Fibroblast of peridontal ligament (primary cell): ENCODE results near the gene KCNIP4.

ENCODE experiments used
- DNase-seq: peaks from one replicate; pipeline ENCODE4 v3.0.0-alpha.2; 2010; ENCODE audit errors: extremely low read depth

Gene KCNIP4

GRCh38 chr4:21849077-21849476 is 99.5 kb downstream of the KCNIP4 start:
- no peak for DNase-seq

GRCh38 chr4:21848021-21848420 is 100.6 kb downstream of the KCNIP4 start:
- no peak for DNase-seq

GRCh38 chr4:21845663-21846062 is 102.9 kb downstream of the KCNIP4 start:
- DNase-seq: peak; percentile 44

- no peak for DNase-seq
Observed at GRCh38 chr4:21835712-21836111, 112.9 kb downstream of the KCNIP4 start.

- DNase-seq: no peak
Observed at GRCh38 chr4:21830272-21830671, 118.3 kb downstream of the KCNIP4 start.

GRCh38 chr4:21827575-21827974 is 121.0 kb downstream of the KCNIP4 start:
- DNase-seq: peak; percentile 74

GRCh38 chr4:21826071-21826470 is 122.5 kb downstream of the KCNIP4 start:
- DNase-seq: no peak

GRCh38 chr4:21819086-21819485 is 129.5 kb downstream of the KCNIP4 start:
- peak; percentile 4 for DNase-seq

- no peak for DNase-seq
Observed at GRCh38 chr4:21815651-21816377, 132.8 kb downstream of the KCNIP4 start.

- peak; percentile 45 for DNase-seq
Observed at GRCh38 chr4:21811565-21811964, 137.0 kb downstream of the KCNIP4 start.

- no peak for DNase-seq
Observed at GRCh38 chr4:21806991-21807390, 141.6 kb downstream of the KCNIP4 start.

- peak; percentile 51 for DNase-seq
Observed at GRCh38 chr4:21802406-21802805, 146.2 kb downstream of the KCNIP4 start.

- DNase-seq: peak; percentile 51
Observed at GRCh38 chr4:21801661-21802385, 146.7 kb downstream of the KCNIP4 start.

GRCh38 chr4:21795091-21795490 is 153.5 kb downstream of the KCNIP4 start:
- DNase-seq: peak; percentile 29

- DNase-seq: no peak
Observed at GRCh38 chr4:21792736-21793135, 155.8 kb downstream of the KCNIP4 start.

- peak; percentile 85 for DNase-seq
Observed at GRCh38 chr4:21790438-21791029, 158.0 kb downstream of the KCNIP4 start.

- no peak for DNase-seq
Observed at GRCh38 chr4:21780148-21780547, 168.4 kb downstream of the KCNIP4 start.

GRCh38 chr4:21778702-21779101 is 169.9 kb downstream of the KCNIP4 start:
- DNase-seq: no peak

GRCh38 chr4:21775703-21776102 is 172.9 kb downstream of the KCNIP4 start:
- no peak for DNase-seq

GRCh38 chr4:21769404-21770147 is 179.0 kb downstream of the KCNIP4 start:
- DNase-seq: peak; percentile 27

GRCh38 chr4:21768349-21769310 is 179.9 kb downstream of the KCNIP4 start:
- peak; percentile 63 for DNase-seq
